Thyroid gland (tissue), 4 donors: ENCODE data around the gene SLC25A24. TPM values are rescaled to one million over a fixed set of nuclear protein-coding genes. Genes with fewer than 3 reads are reported as not detected.
"Not testable (repeated sequence)": the region's sequence is repeated elsewhere in the genome, so short reads cannot be mapped to it uniquely, and the experiment has no call there.

Source experiments
- DNase-seq, 2 donors: peaks; one replicate each; pipeline ENCODE4 v3.0.0-alpha.2; 2019
- H3K27ac ChIP-seq, 3 donors: fragments of 200-600 bp; sonication (generic); 1 replicate in 2 of 3; 2 replicates in 1 of 3; pipeline ENCODE4 v1.5.1; 2016 to 2019; ENCODE audit warnings: mild to moderate bottlenecking in 1 of 3, moderate library complexity in 1 of 3
- H3K27me3 ChIP-seq: fragments of 200-600 bp; sonication (generic); one replicate; pipeline ENCODE4 v1.5.1; 2019
- H3K36me3 ChIP-seq, 2 donors: fragments of 200-600 bp; sonication (generic); one replicate each; pipeline ENCODE4 v1.5.1; 2016 to 2019
- H3K4me1 ChIP-seq, 2 donors: fragments of 200-600 bp; sonication (generic); one replicate each; pipeline ENCODE4 v1.5.1; 2017 to 2019
- H3K4me3 ChIP-seq, 3 donors: fragments of 200-600 bp; sonication (generic); replicated peaks in 1 of 3; 1 replicate in 2 of 3; 2 replicates in 1 of 3; pipeline ENCODE4 v1.5.1; 2016; ENCODE audit warnings: mild to moderate bottlenecking in 1 of 3
- H3K9me3 ChIP-seq: fragments of 200-600 bp; sonication (generic); one replicate; pipeline ENCODE4 v1.5.1; 2017
- CTCF ChIP-seq, 6 experiments: fragments of 200-600 bp in 3 of 6; fragments of 450-650 bp in 3 of 6; sonication (generic) in 3 of 6; IDR thresholded peaks; one replicate each; pipeline ENCODE4 v1.5.1; 2016 to 2019; ENCODE audit warnings: antibody characterized with exemption in 6 of 6, mild to moderate bottlenecking in 2 of 6, inconsistent platforms in 1 of 6, moderate library complexity in 1 of 6
- POLR2A ChIP-seq, 2 donors: fragments of 450-650 bp; IDR thresholded peaks; one replicate each; pipeline ENCODE4 v1.6.1; 2017; ENCODE audit warnings: antibody characterized with exemption in 2 of 2, mild to moderate bottlenecking in 2 of 2, moderate library complexity in 1 of 2
- WGBS, 2 donors: methylation state at CpG; one replicate each; pipeline ENCODE4 v1.1.5; 2017; 5-methylcytosine and 5-hydroxymethylcytosine counted together
- intact Hi-C: fragments of 100-400 bp; cut with DNase I; formaldehyde crosslinking; loops from one replicate; pipeline ENCODE4 v1.15.1; 2023
- total RNA-seq, 4 donors: library from RNA; depleted of rRNA; stranded (reverse); fragments of >200 nt; gene quantifications; one replicate each; pipeline ENCODE4 v1.2.3, GENCODE V29; 2016

The SLC25A24 gene
- total RNA-seq, 4 donors from 2014 or later, result 36.1 to 52.0 (median 43.3) TPM

DNA sequence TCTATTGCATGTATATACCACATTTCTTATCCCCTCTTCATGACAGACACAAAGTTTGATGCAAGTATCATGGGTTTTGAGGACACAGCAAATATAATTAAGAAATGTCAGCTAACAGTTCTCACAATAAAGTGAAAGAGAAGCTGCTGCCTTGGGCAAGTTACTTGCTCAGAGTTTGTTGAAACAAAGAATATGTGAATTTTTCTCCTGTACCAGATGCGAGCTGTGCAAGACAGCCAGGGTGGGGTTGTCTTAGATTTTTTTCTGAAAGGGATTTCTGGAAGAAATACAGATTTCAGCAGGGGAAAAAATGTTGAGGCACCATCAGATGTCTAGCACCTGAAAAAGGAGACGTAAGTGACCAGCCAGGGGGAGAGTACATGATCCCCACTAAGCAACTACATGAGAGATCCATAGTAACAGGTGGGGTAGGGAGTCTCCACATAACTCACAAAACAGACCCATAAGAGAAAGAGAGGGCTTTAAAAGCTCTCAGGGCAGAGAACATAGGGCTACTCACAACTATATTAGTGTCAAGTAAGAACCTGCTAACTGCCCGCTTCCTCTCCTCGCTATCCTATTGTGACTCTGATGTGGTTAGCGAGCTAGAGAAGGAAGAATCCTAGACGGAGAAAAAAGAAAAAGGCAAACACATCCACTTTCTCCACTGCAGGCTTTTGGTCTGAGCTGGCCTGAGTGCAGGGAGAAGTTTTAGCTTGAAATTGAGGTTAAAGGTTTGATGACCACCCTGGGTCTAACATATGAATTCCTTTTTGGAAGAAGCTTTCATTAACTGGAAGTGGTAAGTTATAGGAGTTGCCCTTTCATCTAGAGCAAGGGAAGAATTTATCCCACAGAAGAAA, 16.1 kb upstream of the SLC25A24 start:
- H3K27me3 ChIP-seq, H3K36me3 ChIP-seq, H3K4me1 ChIP-seq, H3K4me3 ChIP-seq, DNase-seq, H3K27ac ChIP-seq, H3K9me3 ChIP-seq, intact Hi-C loops: not testable (repeated sequence)
- WGBS, 2 donors, result 80 to 89% methylated on average over 6 of the region's 6 CpGs

GRCh38 chr1:108214641-108215465, 14.7 kb upstream of the SLC25A24 start:
- H3K9me3 ChIP-seq, H3K36me3 ChIP-seq, H3K27ac ChIP-seq, H3K4me1 ChIP-seq, DNase-seq, H3K27me3 ChIP-seq, intact Hi-C loops, H3K4me3 ChIP-seq: not testable (repeated sequence)
- 25 to 31% methylated on average over 5 of the region's 5 CpGs for WGBS, 2 donors
- TF ChIP-seq CTCF (IDR thresholded peaks at IDR 0.05), result peak in 3 of 6 experiments; percentile 16 to 73 (median 60)

DNA sequence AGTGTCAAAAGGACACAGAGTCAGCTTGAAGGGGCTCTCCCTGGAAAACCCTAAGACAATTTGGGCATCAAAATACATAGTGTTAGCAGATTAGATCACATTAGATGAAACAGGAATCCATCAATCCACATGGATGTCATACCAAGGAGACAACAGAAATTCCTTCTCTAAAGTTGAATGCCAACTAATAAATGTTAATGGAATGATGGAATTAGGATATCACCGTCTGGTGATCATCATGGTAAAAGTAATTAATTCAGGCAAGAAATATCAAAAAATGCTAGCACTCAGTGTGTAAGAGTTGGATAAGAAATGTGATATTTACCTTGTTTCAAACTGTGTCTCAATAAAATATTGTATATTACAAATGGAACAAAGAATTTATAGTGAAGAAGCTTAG, 10.9 kb upstream of the SLC25A24 start:
- Histone ChIP-seq H3K27me3 (no peaks in the 10 kb centered on the region), H3K36me3 (no peaks in the 10 kb centered on the region), H3K4me1 (no peaks in the 10 kb centered on the region), H3K9me3 (no peaks in the 10 kb centered on the region), H3K4me3 (no peak overlapping the region), H3K27ac (no peak overlapping the region)
- WGBS, 2 donors, result 89 to 95% methylated on average over 1 of the region's 1 CpG
- no peak for DNase-seq
- TF ChIP-seq POLR2A (IDR thresholded peaks at IDR 0.05) (no peak), CTCF (IDR thresholded peaks at IDR 0.05) (no peak)
- intact Hi-C loops, result no loop called here

DNA sequence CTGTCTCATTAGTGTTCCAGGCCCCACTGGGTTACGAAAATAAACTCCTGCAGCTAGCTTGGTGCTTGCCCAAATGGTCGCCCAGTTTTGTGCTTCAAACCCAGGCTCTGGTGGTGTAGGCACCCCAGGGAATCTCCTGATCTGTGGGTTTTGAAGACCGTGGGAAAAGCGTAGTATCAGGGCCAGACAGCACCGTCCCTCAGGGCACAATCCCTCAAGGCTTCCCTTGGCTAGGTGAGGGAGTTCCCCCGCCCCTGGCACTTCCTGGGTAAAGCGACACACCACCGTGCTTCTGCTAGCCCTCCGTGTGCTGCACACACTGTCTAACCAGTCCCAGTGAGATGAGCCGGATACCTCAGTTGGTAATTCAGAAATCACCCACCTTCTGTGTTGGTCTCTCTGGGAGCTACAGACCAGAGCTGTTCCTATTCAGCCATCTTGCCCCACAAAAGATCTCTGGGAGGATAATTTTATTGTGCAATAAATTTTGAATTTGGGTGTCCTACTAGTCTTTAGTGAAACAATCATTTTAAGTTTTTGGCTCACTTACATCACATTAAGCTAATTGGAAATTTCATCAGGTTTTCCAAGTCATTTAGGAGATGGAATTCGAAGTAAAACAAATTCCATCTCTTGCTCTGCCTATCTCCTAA, 9.4 kb upstream of the SLC25A24 start:
- DNase-seq, result no peak
- Histone ChIP-seq H3K27ac (no peak overlapping the region), H3K9me3 (no peaks in the 10 kb centered on the region), H3K27me3 (no peaks in the 10 kb centered on the region), H3K4me1 (no peaks in the 10 kb centered on the region), H3K4me3 (no peak overlapping the region), H3K36me3 (no peaks in the 10 kb centered on the region)
- WGBS, 2 donors, result 87 to 96% methylated on average over 4 to 11 of the region's 11 CpGs
- intact Hi-C loops, result no loop called here
- TF ChIP-seq CTCF (IDR thresholded peaks at IDR 0.05) (no peak), POLR2A (IDR thresholded peaks at IDR 0.05) (no peak)

DNA sequence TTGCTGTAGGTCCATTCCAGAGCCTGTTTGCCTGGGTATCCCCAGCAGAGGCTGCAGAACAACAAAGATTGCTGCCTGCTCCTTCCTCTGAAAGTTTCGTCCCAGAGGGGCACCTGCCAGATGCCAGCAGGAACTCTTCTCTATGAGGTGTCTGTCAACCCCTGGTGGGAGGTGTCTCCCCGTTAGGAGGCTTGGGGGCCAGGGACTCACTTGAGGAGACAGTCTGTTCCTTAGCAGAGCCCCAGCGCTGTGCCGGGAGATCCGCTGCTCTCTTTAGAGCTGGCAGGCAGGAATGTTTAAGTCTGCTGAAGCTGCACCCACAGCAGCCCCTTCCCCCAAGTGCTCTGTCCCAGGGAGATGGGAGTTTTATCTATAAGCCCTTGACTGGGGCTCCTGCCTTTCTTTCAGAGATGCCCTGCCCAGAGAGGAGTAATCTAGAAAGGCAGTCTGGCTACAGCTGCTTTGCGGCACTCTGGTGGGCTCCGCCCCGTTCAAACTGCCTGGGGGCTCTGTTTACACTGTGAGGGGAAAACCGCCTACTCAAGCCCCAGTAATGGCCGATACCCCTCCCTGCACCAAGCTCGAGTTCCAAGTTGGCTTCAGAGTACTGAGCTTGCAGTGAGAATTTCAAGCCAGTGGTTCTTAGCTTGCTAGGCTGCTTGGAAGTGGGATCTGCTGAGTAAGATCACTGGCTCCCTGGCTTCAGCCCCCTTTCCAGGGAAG, 8.7 kb upstream of the SLC25A24 start:
- intact Hi-C loops, result no loop called here
- no peak overlapping the region for H3K4me3 ChIP-seq
- no peak overlapping the region for H3K27ac ChIP-seq
- H3K9me3 ChIP-seq, result no peaks in the 10 kb centered on the region
- DNase-seq, result no peak
- no peak for TF ChIP-seq POLR2A (IDR thresholded peaks at IDR 0.05)
- H3K27me3 ChIP-seq, result no peaks in the 10 kb centered on the region
- no peaks in the 10 kb centered on the region for H3K4me1 ChIP-seq
- WGBS, 2 donors, result 40 to 54% methylated on average over 8 to 11 of the region's 11 CpGs
- no peaks in the 10 kb centered on the region for H3K36me3 ChIP-seq

- intact Hi-C loops, H3K4me3 ChIP-seq, H3K27me3 ChIP-seq, H3K36me3 ChIP-seq, DNase-seq, H3K9me3 ChIP-seq, H3K27ac ChIP-seq: not testable (repeated sequence)
- peaks cover 3 to 11% of the 10 kb centered on the region in 2 donors for H3K4me1 ChIP-seq
- WGBS, 2 donors, result 90 to 97% methylated on average over 3 of the region's 3 CpGs
Observed at GRCh38 chr1:108203582-108203981, 3.4 kb upstream of the SLC25A24 start.
